HG02981 (cell line): ENCODE results near the gene MGA.

ENCODE experiments used
- ATAC-seq: cut with Tn5 transposase; IDR thresholded peaks from one replicate; pipeline ENCODE4 v1.9.1; 2021; ENCODE audit warnings: mild to moderate bottlenecking, moderate library complexity; ENCODE audit not compliant: unreplicated experiment

MGA gene

DNA sequence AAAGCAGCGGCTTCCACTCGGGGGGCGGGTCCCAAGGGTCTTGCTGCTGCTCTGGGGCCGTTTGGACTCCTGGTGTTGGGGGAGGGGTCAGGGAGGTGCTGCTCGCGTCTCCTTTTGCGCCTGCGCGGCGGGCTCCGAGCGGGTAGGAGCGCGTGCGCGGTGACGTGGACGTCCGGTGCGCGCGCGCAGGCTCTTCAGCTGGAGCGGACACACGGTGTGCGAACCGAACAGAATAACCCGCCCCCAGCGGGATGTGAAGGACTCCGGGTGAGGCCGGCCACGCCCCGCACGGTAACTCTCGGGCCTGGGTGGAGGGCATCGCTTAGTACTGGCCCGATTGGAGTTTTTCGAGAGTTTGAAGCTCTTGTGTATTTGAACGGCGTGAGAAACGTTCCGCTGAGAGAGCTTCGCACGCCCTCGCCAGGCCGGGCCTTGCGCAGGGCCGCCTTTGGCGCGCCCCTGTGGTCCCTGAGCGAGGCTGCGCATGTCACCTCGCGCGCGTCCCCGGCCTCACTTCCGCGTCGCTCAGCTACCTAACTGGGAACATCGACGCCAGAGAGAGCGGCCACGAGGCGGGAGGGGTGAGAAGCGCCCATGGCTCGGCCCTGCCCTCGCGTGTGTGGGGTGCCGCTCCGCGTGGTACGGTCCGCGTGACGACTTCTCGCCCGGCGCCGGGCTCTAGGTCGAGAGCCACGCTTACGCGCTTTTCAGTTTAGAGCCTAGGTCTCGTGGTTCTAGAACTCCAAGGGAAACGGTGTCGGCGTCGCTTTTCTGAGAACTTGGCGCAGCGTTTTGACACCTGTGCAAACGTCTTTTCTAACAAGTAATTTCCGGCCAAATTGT, at the start of gene MGA:
Gene MGA (plus strand): TSS at position 171 of the 843 bp plus-strand sequence.
- peak; percentile 63 for ATAC-seq

DNA sequence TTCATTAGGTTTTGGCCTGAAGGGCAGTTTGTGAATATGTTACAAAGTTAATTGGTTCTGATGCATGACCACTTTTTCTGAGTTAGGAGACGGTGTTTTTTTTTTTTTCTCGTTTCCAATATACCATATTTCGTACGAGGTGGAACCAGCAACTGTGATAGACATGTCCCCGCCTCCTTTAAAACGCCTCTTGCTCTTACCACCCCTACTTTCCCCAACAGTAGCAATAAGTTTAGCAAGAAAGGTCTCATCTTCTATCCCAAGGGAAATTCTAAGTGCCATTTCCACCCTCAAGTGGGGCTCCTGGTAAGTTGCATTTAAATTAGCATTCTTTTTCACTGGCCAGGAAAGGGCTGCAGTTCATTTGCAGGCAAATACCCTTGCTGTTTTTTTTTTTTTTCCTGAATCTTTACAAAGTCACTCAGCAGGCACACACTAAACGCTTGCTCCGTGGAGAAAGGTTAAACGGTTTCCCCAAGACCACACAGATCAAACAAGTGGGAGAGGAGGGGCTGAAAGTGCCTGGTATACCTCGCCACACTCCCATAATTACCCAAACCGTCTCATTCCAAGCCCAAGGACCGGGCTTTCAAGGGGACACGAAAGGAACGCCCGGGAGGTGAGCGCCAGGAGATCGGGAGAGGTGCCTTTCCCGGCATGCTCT, 39.5 kb upstream of the MGA start:
- no peak for ATAC-seq

DNA sequence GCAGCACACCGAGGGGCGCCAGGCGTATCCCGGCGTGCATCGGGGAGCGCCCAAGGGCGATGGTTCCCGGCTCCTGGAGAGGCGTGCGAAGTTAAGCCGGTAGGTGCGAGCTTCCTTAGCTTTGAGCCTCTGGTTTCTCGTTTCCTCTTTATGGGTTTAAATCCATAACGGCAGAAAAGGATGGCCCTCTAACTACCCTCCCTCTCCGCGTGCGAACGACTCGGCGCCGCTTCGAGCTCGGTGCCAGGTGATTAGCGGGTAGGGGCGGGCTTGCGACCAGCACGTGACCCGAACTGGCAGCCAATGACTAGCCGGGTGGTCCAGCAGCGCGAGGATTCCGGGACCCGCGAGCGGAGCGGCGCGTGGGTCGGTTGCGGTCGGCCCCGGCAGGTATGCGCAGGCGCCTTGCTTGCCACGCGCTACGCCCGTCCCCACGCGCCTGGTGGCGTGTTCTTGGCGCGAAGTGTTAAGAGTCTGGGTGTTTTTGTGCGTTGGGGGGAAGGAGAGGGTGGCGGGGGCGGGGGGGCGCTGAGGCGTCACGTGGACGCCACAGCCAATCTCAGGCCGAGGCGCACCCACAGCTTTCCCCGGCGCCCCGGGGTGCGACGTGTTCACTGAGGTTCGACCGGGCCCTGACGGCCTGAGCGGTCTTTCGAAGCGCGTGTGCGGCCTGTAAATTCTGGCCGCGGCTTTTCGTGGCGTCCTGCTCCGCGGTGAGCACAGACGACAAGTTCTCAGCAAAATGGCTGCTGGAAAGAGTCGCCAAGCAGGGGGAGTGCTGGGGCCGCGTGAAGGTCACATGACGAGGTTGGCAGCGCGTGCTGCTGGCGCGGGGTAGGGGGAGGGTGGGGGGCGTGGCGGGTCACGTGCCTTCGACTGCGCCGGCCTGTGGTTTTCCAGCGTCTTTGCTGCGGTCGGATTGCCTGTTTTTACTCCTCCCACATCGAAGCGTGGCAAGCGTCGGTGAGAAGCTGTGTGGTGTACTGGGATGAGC, 38.7 kb upstream of the MGA start:
- ATAC-seq: peak; percentile 54

DNA sequence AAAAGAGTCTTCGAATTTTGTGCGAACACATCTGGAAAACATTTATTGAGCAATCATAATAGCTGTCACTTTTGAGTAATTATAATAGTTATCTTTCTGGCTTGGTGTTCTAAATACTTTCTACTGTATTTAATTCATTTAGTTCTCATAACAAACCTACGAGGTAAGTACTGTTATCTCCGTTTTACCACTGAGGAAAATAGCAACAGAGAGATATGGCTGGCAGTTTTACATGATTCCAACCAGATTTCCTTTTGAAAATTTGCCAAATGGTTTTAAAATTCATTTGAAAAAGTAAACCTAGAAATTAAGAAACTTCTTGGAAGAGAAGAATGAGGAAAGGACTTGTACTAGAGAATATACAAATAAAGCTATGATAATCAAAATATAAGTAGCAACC, 37.3 kb upstream of the MGA start:
- ATAC-seq: no peak

DNA sequence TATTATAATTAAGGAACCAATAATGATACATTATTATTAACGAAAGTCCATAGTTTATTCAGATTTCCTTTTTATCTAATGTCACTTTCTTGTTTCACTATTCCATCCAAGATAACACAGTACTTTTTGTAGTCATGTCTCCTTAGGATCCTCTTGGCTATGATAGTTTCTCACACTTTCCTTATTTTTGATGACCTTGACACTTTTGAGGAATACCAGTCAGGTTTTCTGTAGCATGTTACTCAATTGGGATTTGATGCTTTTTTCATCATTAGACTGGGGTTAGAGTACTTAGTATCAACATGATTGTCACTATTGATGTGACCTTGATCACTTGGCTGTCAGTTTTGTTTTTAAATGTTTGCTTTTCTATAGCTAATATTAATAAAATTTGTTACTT, 33.0 kb upstream of the MGA start:
- ATAC-seq: no peak

DNA sequence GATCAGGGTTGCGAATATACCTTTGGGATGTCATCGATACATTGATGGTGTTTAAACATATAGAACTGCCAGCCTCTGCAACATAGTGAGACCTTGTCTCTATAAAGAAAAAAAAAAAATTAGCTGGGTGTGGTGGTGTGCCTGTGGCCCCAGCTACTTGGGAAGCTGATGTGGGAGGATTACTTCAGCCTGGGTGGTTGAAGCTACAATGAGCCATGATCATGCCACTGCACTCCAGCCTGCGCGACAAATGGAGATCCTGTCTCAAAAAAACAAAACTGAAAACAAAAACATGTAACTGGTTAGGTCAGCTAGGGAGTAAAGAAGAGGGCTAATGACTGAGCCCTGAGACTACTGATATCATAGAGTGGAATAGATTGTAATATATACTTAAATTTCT, 30.7 kb upstream of the MGA start:
- no peak for ATAC-seq

DNA sequence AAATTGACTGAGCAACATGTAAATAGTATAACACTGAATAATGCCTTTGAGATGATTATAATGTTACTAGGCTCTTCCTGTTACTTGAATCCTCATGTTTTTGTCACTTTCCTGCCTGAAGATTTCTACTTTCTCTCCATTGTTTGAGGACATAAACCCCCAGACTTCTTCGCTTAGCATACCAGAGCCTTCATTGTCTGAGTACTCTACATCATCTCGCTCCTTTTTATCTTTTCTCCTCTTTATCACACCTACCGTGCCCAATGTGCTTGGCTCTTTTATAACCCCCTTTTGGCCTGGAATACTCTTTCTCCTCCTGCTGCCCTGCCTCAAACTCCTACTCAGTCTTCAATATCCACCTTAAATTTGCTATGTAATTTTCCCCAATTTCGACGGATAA, 30.3 kb upstream of the MGA start:
- ATAC-seq: no peak

DNA sequence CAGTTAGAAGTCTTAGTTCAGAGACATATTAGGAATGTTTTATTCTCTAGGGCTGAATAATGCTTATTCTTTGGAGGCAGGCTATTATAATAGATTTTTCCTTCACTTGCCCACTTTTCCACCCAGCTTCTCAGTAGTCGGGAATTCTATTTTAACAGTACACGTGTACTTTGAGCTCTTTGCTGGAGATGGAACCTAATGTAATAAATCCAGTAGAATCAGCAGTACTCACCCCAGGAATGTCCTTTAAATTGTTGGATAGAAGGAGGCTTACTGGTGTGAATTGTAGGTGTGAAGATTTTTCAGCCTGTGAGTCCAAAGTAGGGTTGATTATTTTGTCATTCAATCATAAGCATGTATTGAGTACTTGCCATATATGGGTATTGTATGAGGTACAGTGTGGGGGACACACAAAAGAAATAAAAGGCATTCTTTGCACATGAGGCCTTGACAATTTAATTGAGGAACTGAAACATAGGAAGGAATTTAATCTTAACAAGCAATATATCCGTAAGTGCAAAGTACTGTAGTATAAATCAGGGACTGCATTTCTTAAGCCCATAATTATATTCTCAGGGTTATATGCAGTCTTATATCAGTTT, 29.5 kb upstream of the MGA start:
- no peak for ATAC-seq

DNA sequence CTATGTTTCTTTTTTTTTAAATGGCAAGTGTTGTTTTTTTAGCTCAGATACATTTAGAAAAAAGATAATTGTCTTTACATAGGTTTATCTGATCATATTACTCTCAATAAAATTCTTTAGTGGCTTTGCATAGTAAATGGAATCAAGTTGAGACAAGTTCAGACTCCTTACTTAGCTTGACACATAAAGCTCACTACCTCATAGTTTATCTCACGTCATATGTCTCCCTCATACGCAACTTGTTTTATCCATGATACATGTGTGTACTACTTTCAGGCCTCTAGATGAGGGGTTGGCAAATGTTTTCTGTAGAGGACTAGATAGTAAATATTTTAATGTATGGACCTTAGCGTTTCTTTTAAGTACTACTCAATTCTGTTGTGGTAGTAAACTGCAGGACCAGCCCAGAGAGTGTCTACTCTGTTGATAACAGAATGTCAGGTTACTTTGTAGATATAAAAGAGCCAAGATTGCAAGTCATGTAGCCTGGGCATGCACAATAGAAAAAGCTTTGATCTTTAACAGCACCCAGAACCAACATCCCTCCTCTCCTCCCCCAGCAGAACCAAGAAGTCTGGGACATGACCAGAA, 28.2 kb upstream of the MGA start:
- no peak for ATAC-seq

DNA sequence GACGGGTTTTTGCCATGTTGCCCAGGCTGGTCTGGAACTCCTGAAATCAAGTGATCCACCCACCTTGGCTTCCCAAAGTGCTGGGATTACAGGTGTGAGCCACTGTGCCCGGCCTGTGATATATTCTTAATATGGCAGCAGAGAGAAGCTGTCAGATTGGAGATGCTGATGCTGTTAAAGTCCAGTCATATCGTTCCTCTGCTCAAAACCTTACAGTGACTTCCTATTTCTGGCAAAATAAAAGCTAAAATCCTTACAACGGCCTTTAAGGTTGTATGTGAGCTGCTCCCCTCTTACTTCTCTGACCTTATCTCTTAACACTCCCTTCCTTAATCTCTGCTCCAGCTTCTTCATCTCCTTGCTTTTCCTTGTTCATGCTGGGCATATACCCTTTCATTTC, 26.6 kb upstream of the MGA start:
- ATAC-seq: no peak

DNA sequence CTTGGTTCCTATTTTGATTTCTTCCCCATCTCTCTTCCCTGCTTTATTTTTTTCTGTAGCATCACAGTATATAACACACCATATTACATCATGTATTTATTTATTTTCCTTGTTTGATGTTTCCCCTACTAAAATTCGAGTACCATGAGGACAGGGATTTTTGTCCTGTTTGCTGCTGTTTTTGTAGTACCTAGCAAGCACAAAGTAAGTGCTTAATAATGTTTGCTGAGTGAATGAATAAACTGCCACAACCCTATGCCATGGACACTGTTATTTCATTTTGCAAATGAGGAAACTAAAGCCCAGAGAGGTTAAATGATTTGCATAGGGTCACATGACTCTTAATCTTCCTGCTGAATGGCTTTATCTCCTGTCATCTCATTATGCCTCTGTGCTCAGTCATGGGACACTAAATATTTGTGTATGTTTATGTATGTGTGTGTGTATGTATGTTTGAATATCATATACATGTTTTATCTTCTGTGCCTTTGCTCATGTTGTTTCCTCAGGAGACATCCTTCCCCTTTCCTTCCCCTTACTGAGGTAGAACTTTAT, 26.1 kb upstream of the MGA start:
- no peak for ATAC-seq

DNA sequence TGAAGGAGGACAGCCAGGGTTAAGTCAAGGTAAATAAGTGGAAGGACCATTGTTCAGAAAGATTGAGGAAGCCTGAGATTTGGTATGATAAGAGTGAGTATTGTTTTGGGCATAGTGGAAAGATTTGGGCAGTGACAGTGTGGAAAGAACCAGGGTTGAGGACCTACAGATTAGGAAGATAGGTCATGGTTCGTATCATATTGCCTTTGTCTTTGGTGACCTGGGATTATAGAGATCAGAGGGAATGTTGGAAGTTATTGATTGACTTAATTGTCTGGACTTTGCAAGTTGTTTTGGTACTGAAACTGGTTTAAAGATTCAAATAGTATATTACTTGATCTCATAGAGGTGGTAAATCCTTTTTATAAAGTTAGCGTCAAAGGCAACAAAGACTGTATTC, 23.1 kb upstream of the MGA start:
- ATAC-seq: no peak

DNA sequence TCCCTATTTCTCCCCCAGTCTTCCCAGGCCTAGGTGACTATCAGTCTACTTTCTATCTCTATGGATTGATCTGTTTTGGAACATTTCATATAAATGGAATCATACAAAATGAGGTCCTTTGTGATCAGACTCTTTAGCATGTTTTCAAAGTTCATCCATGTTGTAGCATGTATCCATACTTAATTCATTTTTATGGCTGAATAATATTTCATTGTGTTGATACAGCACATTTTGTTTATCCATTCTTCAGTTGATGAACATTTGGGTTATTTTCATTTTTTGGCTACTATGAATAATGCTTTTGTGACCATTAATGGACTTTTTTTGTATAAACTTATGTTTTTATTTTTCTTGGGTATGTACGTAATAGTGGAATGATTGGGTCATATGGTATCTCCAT, 19.2 kb upstream of the MGA start:
- ATAC-seq: no peak

DNA sequence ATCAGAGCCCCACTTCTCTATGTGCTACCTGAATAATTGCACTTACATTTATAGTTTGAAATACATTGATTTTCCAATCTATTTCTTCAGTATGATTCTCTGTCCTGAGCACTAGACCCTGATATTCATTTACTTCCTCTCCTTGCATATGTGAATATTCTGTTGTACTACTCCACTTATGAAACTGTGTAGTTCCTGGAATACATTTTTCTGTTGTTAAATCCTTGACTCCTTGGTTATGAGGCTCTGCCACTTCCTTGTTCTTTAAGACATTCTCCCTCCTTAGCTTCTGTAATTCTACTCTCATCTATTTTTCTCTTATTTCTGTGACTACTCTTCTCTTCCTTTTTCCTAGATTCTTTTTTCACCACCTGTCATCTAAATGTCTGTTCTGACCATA, 12.9 kb upstream of the MGA start:
- ATAC-seq: no peak

DNA sequence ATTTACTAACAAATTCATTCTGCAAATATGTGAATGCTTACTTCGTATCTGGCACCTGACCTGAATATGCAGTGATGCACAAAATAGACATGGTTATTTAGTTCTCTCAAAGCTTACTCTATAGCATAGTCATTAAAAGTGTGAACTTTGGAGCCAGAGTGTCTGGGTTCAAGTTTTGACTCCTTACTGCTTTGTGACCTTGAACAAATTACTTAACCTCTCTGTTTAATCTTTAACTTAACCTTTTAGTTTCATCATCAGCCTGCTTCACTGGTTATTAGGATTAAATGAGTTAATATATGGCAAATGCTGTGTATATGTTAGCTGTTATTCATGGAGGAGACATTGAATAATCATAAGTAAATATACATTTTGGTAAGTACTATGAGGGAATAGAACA, 12.1 kb upstream of the MGA start:
- no peak for ATAC-seq

DNA sequence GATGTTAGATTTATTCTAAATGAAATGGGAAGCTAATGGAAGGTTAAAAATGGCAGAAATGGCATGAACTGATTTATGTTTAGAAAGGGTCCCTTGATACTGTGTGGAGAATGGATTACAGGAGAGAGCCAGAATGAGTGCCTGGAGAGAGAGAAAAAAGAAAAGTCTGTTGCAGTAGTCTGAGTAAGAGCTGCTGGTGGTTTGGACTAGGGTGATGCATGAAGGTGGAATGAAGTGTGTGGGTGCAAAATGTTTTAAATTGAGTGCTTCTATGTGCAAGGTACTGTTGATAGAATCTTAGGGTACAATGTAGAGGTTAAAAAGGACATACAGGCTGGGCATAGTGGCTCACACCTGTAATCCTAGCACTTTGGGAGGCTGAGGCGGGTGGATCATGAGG, 11.4 kb upstream of the MGA start:
- no peak for ATAC-seq

DNA sequence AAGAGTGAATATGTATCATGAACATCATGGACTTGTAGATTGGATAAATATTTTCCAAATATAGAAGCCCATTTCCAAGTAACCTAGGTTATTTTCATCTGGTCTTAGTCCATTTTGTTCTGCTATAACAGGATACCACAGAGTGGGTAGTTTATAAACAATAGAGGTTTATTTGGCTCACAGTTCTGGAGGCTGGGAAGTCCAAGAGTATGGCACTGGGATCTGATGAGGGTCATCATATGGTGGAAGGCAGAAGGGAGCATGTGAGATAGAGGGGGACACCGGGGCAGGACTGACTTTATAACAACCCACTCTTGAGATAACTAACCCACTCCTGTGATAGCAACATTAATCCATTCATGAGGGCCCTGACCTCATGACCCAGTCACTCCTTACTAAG, 9.4 kb upstream of the MGA start:
- no peak for ATAC-seq

DNA sequence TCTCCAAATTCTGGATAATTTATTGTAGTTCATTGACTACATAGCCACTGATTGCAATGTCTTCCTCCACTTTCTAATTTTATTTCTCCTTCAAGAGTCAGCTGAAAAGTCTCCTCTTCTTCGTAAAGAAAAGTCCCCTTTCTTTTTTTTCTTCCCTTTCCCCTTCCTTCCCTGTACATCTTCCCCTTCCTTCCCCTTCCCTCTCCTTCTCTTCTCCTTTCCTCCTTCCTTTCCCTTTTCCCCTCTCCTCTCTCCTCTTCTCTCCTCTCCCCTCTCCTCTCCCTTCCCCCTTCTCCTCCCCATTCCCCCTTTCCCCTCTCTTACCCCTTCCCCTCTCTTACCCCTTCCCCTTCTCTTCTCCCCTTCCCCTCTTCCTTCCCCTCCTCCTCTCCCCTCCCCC, 8.8 kb upstream of the MGA start:
- ATAC-seq: no peak

DNA sequence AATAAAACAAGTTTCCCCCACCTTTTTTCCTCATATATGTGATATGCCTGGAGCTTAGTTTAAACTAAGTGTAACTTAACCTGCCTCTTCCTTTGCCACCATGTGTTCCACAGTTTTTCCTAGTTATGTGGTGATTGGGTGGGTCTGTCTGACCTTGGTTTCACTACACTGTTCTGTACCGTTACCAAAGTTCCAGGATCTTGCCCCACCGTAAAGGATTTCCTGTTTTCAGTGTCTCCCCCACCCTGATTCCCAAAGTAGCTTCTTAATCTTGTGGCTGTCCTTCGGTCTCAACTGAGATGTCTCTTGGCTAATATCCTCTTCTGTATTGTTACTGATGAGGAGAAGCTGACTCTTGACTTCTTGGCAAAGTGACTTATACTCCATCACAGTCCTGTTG, 6.4 kb upstream of the MGA start:
- ATAC-seq: no peak

DNA sequence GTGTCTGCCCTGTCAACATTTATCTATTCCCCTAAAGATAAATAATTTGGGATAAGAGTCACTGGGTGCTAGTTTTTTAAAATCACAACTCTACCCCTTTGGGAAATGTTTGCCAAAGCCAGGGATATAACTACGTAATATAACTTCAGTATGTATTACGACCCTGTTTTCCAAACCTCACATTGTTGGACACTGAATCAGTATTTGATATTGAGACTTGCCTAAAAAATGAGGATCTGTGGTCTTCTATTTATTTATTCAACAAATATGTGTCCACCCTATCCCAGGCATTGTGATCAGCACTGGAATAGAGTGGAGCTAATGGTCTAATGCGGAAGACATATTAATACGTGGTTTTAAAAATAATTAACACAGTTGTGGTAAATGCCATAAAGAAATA, 4.5 kb upstream of the MGA start:
- no peak for ATAC-seq
